Stimulated activated CD4-positive, alpha-beta T cell treated with anti-CD3 and anti-CD28 coated beads, Interleukin-12 subunit alpha, Interleukin-12 subunit beta, amount 100 ng/mL, for 24 hours (primary cell): ENCODE results near the gene PDE9A.

ENCODE experiments used
- DNase-seq, 2 experiments: peaks; one replicate each; pipeline ENCODE4 v3.0.0-alpha.2; 2020; ENCODE audit warnings: low read depth in 2 of 2

PDE9A gene

DNA sequence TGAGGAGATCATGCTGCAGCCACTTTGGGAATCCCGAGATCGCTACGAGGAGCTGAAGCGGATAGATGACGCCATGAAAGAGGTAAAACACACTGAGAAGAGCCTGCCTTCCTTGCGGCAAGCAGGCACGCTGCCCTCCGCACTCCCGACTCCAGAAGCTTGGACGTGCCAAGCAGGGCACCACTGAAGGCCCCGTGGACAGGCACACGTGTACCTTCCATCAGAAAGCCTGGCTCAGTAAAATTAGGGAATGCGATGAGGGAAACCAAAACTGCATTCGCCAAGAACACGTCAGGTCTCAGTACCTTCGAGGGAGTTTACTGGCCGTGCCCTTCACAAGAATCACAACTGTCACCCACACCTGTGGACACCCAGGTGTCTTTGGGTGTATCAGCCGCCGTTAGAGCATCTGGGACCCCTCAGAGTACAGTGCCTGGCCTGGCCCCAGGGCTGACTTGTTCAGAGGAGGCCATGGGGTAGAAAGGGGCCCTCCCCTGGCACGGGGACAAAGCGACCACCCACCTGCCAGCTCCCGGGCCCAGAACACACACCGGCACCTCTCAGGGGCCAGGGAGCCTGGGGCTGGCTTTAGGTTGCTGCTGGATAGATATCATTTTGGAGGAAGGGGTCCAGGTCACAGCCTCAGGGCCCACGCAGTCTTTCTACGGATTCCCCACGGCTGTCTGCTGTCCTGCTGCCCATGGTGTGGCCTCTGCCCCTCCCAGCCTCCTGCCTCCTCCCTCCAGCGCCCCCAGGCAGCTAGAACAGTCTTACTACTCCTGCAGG is 117.5 kb downstream of the PDE9A start:
- no peak for DNase-seq

DNA sequence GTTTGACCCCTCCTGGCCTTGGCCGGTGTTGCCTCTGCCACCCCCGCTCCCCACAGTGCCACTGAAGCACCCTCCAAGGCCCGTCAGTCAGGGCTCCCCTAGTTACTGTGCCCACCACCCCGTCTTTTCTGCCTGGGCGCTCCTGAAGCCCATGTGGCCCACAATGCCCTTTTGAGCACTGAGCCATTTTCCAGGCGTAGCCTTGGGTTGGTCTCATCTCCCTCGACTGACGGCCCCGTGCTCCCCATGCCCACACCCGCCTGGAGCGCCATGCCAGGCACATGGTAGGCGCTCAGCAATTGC is 118.0 kb downstream of the PDE9A start:
- DNase-seq: no peak

DNA sequence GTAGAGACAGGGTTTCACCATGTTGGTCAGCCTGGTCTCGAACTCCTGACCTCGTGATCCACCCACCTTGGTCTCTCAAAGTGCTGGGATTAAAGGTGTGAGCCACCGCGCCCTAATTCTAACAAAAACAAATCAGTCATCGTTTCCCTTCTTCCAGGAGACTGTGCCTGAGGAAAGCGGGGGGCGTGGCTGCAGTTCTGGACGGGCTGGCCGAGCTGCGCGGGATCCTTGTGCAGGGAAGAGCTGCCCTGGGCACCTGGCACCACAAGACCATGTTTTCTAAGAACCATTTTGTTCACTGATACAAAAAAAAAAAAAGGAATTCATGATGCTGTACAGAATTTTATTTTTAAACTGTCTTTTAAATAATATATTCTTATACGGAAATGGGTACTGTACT is 121.7 kb downstream of the PDE9A start:
- DNase-seq: no peak

DNA sequence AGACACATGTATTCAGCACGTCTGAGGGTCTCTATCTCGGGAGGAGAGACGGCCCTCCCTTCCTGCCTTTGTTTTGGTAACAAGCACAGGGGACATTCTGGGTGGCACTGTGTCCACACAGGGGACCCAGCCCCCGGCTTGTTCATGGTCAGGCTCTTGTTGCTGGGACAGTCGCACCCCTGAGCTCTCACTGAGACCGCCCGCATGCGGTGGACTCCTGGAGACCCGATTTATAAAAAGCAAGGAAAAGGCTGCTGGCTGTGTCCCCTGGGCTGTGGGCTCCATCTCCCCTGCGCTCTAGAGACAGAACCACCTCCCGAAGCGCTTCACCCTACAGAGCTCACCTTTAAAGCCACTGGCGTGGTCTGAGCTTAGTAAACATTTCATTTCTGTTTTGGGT is 122.5 kb downstream of the PDE9A start:
- no peak for DNase-seq

DNA sequence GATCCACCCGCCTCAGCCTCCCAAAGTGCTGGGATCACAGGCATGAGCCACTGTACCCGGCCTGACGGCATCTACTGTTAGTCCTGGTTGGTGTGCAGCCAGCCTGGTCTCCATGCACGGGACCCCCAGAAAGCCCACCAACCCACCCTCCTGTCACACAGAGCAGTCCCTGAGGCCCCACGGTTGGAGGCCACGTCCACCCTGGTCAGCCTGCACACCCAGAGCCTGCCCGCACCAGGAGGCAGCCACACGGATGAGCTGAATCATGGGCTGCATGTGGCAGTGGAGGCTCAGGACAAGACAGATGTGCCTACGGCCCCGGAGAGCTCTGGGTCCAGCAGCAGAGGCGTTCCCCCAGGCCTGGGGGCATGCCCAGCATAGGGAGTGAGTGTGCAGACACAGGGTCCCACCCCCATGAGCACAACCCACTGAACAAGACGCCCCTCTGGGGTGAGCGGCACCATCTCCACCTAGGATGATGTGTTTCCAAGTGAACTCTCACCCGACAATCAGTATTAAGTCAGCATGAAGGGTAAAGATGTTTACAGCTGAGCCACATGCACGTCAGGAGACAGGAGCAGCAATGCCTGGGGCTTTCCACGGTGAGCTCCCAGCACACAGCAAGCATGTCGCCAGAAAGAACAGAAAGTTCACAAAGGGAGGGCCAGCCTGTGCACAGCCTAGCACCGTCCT is 123.8 kb downstream of the PDE9A start:
- DNase-seq: no peak

DNA sequence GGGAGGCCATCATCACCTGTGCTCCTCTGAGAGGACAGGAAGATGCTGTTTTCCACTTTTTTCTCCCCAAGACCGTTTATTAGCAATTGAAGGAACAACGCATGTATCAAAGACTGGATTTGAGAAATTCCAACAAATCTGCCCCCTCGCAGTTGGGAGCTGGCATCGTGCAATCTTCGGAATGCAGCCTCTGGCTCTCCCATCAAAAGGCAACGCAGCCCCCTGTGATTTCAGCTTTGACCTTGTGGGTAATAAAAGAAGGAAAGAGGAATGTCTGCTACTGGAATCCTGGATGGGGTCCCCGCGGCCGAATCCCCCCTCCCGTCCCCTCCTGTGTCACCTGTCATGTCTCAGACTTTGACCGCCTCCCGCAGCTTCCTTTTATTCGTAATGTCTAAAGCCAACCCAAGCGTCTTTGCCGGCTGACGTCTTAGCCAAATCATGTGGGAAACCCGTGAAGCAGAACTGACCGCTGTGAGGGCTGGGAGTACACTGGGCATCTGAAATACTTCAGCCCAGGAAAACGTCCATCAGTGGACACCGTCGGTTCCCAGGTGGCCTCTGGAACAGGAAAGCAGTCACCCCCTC is 124.4 kb downstream of the PDE9A start:
- DNase-seq: no peak

DNA sequence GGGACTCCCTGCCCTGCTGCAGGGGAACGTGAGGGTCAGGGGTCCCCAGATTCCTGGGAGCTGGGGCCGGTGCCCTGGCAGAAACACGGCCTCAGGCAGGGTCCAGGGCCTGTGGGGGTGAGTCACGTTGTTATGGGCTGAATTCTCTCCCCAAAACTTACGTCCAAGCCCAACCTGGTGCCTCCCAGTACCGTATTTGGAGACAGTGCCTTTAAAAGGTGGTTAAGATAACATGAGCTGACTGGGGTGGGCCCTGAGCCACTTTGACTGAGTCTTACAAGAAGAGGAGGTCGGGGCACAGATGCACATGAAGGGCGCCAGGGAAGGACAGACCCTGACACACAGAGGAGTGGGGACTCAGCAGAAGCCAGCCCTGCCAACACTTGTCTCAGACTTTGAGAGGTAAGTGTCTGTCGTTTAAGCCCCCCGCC is 126.0 kb downstream of the PDE9A start:
- DNase-seq: no peak

DNA sequence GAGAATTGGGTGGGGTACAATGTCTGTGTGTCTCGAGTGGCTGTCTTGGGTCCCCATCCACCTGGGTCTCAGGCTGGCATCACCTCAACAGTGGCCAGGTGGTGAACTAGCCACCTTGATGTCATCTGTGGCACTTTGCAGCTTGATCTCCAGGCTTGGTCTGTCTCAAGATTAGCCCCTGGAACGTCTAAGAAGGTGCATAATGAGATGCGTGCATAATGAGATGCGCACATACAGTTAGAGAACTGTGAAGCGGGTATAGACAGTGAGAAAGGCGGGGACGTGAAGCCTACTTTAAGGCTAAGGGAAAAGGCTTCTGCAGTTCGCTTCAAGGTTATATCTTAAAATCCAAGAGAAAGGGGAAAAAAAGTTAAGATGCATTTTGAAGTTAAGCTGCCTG is 127.2 kb downstream of the PDE9A start:
- DNase-seq: no peak

DNA sequence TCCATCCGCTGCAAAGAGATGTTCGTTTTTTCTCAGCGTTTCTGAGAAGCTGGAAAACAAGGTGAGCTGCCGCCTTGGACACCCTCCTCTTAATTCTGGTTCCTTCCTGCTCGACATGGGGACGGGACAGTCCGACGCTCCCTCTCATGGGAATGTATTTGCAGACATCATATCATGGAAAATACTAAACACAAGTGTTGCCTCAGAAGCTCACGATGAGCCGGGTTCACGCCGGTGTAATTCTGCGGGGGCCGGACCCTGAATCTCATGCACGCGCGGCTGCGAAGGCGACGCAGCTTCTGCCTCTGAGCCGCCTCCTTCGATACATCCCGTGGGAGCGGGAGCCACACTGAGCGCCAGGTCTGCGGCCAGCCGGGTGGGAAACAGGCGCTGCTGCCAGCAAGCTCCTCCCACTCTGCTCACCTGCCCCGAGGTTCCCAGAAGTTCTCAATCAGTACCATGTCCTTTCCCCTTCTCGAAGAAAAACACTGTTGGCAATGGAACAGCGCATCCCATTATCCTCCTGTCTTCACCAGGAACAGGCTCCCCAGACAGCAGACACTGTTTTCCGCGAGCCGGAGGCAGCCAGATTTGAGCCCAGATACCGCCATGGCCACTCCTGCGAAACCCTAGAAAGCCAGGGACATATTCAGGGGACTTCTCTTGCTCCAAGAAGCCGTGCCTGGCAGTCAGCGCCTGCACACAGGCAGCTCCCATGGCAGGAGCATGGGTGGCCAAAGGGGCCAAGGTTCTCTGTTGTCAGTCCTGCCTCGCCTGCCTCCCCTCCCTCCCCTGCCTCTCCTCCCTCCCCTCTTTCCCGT is 127.9 kb downstream of the PDE9A start:
- DNase-seq: no peak

DNA sequence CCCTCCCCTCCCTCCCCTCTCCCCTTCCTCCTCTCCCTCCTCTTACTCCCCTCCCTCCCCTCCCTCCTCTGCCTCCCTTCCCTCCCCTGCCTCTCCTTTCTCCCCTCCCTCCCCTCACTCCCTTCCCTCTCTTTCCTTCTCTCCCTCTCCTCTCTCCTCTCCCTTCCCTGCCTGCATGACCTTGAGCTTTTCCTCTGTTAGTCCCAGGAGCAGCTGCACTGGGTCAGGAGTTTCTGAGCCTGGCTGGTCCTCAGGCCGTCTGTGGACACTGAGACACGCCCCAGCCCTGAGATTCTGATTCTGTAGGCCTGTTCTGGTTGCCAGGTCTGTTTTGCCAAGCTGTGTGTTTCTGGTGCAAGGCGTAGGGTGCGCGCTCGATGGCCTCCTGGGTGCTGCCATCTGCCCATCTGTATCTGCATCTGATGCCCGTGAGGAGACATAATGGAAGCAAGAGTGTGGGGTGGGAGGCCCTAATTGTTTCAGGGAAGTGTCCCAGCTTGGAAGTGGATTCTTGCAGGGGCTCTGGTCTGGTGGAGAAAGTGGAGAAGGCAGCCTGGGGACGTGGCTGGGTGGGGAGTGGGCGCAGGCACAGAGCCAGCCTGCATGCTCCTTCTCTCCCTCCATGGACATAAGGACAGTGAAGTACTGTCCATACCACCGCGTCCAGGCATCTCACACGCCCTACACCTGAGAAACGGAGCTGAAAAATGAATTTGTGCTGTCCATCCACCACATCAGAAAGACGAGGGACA is 128.7 kb downstream of the PDE9A start:
- DNase-seq: no peak

DNA sequence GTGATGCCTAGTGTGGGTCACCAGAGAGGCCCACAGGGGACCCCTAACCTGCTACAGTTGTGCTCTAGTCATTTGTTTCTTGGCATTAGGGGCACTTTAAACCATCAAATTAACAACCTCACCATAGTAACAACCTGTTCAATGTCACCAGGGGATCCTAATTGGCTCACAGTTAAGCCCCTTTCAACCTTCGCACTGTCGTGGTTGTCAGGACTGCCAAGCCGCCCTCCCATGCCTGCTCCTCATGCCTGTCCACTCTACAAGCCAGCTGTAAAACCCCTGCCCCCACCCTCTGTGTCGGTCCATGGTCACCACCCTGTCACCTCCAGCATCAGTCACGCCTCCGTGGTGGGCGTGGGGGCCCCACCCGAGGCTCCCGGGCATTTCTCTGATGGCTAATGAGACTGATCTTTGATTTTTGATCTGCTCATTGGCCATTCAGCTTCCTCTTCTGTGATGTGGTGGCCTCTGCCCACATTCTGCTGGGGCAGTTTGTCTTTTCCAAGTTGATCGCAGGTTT is 129.4 kb downstream of the PDE9A start:
- no peak for DNase-seq

DNA sequence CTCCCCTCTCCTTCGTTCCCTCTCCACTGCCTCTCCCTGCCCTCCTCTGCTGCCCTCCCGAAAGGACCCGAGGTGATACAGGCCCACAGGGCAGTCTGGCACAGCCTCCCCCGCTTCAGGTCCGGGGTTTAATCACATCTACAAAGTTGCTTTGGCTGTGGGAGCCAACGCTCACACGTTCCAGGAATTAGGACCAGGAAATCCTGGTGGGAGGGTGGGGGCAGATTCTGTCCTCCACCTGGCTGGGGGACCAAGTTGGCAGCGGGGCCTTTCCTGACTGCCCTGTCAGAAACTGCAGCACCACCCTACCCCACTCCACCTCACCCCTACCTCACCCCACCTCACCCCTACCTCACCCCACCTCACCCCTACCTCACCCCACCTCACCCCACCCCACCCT is 130.9 kb downstream of the PDE9A start:
- no peak for DNase-seq

DNA sequence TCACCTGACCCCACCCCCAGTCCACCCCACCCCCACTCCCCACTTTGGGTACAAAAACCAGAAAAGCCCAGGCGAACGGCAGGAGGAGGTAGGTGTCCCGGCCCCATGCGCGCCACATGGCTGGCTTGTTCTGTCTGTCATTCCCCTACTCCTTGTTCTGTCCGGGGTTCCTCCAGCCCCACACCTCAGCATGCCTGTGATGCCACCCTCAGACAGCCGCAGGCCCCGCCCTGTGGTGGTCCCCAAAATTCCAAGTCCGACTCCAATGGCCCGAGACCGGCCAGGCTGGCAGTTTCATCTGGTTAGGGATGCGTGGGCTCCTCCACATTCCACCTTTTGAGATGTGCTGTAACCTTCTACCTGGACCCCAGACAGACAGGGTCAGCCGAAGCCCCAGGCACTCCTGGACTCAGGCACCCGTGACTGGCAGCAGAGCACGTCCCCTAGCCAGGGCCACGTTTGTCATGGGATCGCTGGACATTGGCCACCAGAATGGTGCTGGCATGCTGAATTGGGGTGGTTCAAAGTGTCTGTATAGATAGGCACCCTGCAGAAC is 131.6 kb downstream of the PDE9A start:
- no peak for DNase-seq

DNA sequence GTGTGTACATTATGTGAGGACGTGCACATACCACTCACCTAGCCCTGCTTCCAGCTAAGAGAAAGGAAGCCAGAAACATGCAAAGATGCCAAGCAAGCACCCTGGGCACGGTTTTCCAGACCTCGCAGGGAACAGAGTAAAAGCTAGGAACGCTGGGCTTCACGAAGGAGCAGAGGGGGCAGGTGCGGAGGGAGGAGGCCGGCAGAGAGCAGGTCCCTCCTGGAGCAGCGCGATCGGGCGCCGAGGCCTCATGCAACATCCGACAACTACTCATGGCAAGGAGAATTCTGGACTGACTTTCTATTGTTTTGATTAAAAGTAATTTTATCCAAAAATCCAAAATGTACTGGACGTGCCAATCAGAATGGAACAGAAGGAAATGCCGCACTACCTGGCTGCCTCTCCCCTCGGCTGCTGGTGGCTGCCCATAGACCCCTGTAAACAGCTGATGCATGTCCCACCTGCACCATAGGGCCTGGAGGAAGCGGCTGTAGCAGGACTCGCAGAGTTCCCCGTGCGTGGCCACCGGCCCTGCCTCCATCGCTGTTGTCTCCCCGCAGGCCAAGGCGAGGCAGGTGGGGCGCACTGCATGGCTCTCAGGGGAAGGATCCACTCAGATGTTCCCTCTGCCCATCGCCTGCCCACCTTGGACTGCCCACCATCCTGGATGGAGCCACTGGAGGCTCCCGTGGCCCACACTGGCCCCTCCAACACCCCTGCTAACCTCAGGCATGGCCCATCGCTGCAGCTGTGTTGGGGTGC is 132.4 kb downstream of the PDE9A start:
- no peak for DNase-seq

DNA sequence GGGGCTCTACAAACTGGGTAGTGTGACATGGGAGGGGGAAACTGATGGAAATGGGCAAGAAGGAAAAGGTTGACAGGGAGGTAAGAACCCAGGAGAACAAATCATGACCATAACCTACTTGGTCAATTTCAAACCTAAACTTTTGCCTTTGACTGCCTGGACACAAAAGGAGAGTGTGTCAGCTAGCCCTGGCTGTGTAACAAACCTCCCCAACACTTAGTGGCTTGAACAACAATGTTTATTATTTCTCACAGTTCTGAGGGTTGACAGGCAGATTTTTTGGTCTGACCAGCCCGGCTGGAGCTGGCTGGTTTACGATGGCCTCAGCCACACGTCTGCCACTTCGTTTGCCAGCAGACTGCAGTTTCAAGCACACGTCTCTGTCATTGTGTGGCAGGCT is 133.5 kb downstream of the PDE9A start:
- DNase-seq: no peak

DNA sequence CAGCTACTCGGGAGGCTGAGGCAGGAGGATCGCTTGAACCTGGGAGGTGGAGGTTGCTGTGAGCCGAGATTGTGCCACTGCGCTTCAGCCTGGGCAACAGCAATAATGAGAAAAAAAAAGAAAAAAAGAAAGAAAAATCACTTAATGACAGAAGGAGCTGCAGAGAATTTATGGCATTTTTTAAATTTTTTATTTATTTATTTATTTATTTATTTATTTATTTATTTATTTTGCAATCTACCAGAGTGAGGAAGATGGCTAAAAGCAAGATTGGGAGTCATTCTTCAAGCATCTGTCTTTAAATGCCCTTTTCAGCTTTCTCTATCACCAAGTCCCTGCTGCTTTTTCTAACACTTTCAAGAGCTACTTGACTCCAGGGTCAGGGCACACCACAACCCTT is 134.2 kb downstream of the PDE9A start:
- no peak for DNase-seq

DNA sequence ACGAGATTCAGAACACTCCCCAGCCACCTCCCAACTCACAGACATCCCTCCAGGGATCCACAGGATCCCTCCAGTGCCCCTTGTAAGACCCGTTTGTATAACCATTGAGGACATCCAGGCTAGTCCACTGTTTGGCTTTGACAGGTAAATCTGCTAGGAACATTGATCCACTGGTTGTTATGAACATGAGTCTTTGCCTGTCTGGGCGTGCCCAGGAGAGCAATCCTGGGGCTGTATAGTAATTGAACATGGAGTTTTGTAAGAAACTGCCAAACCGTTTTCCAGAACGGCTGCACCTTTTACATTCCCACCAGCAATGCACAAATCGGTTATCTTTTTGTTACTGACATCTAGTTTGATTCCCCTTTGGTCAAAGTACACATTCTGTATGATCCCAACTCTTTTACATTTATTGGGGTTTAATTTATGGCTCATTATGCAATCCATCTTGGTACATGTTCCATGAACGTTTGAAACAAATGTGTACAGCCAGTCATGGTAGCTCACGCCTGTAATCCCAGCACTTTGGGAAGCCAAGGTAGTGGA is 137.2 kb downstream of the PDE9A start:
- no peak for DNase-seq

DNA sequence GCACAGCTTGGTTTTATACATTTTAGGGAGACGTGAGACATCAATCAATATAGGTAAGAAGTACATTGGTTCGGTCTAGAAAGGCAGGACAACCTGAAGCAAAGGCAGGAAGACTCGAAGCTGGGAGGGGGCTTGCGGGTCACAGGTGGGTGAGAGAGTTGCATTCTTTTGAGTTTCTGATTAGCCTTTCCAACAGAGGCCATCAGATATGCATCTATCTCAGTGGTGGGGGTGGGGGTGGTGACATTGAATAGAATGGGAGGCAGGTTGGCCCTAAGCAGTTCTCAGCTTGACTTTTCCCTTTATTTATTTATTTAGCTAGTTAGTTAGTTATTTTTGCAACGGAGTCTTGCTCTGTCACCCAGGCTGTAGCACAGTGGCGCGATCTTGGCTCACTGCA is 140.4 kb downstream of the PDE9A start:
- DNase-seq: no peak

DNA sequence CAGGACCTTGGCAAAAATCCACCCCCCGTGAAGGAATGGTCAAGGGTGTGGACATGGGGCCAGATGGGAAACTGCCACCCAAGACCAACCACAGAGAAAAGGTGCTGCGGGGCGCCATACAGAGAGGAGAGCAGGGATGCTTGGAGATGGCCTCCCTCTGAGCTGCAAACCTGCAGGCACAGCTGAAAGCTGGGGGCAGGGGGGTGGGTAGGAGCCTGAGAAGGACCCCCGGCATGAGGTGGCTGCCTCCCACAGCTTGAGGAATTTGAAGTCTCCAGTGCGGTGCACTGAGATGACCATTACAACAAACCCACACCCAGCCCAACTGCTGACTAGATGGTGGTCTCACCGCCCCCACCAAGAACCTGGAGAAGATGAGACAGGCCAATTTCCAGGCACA is 141.1 kb downstream of the PDE9A start:
- no peak for DNase-seq
